ENCODE data around the gene HDAC4.

HDAC4 gene

DNA sequence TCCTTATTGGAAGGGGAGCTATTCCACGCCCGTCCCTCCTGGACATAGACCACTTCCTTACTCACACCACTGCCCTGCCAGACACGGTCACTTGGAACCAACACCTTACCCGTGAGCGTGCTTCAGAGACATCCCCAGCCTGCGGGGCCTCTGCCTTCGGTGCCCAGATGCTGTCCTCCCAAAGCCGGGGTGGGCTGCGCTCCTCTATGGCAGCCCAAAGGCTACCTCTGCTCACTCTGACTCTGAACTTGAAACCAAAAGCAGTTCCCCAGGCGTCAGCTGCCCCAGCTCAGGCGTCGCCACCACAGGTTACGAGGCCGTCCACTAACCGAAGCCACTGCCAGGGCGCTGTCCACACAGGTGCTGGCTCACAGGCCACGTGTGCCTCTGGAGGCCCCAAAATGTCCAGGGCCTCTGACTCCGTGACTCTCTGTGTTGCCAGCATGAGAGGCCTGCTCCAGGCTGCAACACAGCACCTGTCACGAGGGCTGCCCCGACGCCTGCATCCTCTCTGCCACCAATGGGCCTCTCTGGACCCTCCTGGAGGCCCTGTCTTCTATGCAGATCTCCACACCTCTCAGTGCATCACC, 23.8 kb downstream of the HDAC4 start:
- H3K27me3 ChIP-seq (ENCODE audit: control insufficient read depth, insufficient read depth, low read length) = no peaks in the 10 kb centered on the region
- H3K9me3 ChIP-seq (ENCODE audit: control insufficient read depth, insufficient read depth, low read length) = no peaks in the 10 kb centered on the region
- no peak overlapping the region for H3K4me3 ChIP-seq (ENCODE audit: low read depth, low read length)
- H3K4me1 ChIP-seq (ENCODE audit: control insufficient read depth, insufficient read depth, low read length) = peaks cover 17% of the 10 kb centered on the region
- peaks cover 9% of the 10 kb centered on the region for H3K36me3 ChIP-seq (ENCODE audit: control insufficient read depth, insufficient read depth, low read length)
- no peak overlapping the region for H3K9ac ChIP-seq (ENCODE audit: low read depth, low read length)

DNA sequence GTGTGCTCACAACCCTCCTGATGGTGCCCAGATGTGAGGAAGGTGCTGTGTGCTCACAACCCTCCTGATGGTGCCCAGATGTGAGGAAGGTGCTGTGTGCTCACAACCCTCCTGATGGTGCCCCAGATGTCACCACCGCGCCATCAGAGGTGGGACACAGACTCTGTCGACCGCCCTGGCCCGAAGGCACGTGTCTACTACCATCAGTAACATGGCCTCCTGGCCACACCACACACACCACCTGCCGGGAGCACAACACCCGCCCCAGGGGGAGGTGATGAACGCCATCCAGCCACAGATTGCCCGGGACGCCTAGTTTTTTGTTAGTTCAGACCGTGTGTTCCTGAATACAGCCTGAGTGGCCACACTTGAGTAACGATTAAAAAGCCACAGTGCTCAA, 24.5 kb downstream of the HDAC4 start:
- H3K4me1 ChIP-seq (ENCODE audit: control insufficient read depth, insufficient read depth, low read length) = peaks cover 11% of the 10 kb centered on the region
- no peaks in the 10 kb centered on the region for H3K9me3 ChIP-seq (ENCODE audit: control insufficient read depth, insufficient read depth, low read length)
- H3K36me3 ChIP-seq (ENCODE audit: control insufficient read depth, insufficient read depth, low read length) = peaks cover 9% of the 10 kb centered on the region
- no peak overlapping the region for H3K4me3 ChIP-seq (ENCODE audit: low read depth, low read length)
- H3K27me3 ChIP-seq (ENCODE audit: control insufficient read depth, insufficient read depth, low read length) = no peaks in the 10 kb centered on the region
- no peak overlapping the region for H3K9ac ChIP-seq (ENCODE audit: low read depth, low read length)

- Histone ChIP-seq H3K9ac (ENCODE audit: low read depth, low read length) (no peak overlapping the region), H3K4me3 (ENCODE audit: low read depth, low read length) (no peak overlapping the region), H3K27me3 (ENCODE audit: control insufficient read depth, insufficient read depth, low read length) (no peaks in the 10 kb centered on the region), H3K9me3 (ENCODE audit: control insufficient read depth, insufficient read depth, low read length) (no peaks in the 10 kb centered on the region), H3K4me1 (ENCODE audit: control insufficient read depth, insufficient read depth, low read length) (peaks cover 2% of the 10 kb centered on the region), H3K36me3 (ENCODE audit: control insufficient read depth, insufficient read depth, low read length) (peaks cover 13% of the 10 kb centered on the region)
Measured at GRCh38 chr2:239375278-239376061, 25.4 kb downstream of the HDAC4 start.

- no peak overlapping the region for H3K4me3 ChIP-seq (ENCODE audit: low read depth, low read length)
- no peaks in the 10 kb centered on the region for H3K4me1 ChIP-seq (ENCODE audit: control insufficient read depth, insufficient read depth, low read length)
- peaks cover 13% of the 10 kb centered on the region for H3K36me3 ChIP-seq (ENCODE audit: control insufficient read depth, insufficient read depth, low read length)
- H3K27me3 ChIP-seq (ENCODE audit: control insufficient read depth, insufficient read depth, low read length) = no peaks in the 10 kb centered on the region
- no peaks in the 10 kb centered on the region for H3K9me3 ChIP-seq (ENCODE audit: control insufficient read depth, insufficient read depth, low read length)
- no peak overlapping the region for H3K9ac ChIP-seq (ENCODE audit: low read depth, low read length)
Measured at GRCh38 chr2:239374896-239375277, 25.9 kb downstream of the HDAC4 start.

DNA sequence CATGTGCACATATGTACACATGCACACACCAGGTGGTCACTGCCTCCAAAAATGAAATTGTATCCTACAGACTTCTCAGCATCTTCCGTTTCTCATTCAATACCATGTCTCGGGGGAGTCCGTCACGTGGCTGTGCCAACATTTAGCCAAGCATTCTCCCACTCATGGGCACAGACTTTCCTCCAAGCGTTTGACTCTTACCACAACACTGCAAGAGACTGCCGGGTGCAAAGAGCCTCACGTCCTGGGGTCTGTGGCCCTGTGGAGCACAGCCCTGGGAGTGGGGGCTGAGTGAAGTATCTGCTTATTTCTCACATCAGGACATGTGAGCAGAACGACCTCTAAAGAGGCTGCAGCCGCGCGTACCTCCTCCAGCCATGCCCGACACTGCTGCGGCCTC, 28.0 kb downstream of the HDAC4 start:
- Histone ChIP-seq H3K27me3 (ENCODE audit: control insufficient read depth, insufficient read depth, low read length) (no peaks in the 10 kb centered on the region), H3K9ac (ENCODE audit: low read depth, low read length) (no peak overlapping the region), H3K4me3 (ENCODE audit: low read depth, low read length) (no peak overlapping the region), H3K36me3 (ENCODE audit: control insufficient read depth, insufficient read depth, low read length) (peaks cover 13% of the 10 kb centered on the region), H3K9me3 (ENCODE audit: control insufficient read depth, insufficient read depth, low read length) (no peaks in the 10 kb centered on the region), H3K4me1 (ENCODE audit: control insufficient read depth, insufficient read depth, low read length) (no peaks in the 10 kb centered on the region)

DNA sequence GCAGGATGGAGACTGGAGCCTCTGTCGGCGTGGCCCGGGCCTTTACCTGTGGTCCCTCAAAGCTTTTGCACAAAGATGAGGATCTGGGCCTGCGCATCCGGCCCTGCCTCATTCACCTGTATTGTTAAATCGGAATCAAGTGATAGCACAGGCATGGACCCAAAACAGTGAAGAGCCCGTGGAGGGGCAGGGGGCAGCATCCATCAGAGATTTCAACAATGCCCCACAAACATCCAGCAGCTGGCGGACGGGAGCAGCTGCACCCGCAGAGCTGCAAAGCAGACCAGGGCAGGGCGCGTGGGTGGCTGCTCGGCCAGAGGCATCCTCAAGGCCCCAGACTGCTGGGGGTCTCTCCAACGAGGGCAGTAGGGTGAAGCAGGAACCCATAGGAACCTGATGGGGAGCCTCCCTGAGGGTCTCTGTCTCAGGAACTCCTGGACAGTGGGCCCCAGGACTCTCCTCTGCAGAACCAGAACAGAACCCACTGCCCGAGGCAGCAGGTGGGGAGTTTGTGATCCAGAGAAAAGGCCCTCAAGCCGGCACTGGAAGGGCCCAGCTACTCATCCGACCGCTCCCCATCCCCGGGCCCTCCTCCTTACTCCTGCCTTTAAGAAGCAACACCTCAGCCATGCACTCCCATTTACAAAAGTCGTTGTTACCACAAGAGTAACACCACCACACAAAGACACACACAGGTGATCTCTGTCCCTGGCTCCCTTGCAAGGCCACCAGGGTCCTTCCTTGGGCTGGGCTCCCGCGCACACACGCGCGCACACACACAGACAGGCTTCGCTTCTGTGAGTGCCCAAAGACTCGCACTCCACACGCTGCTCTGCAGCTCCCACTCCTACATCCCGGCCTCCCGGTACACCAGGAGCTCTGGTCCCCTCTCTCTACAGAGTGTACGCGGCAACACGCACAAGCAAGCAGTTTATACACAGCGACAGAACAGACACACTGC, 28.8 kb downstream of the HDAC4 start:
- Histone ChIP-seq H3K4me3 (ENCODE audit: low read depth, low read length) (no peak overlapping the region), H3K9me3 (ENCODE audit: control insufficient read depth, insufficient read depth, low read length) (no peaks in the 10 kb centered on the region), H3K4me1 (ENCODE audit: control insufficient read depth, insufficient read depth, low read length) (no peaks in the 10 kb centered on the region), H3K36me3 (ENCODE audit: control insufficient read depth, insufficient read depth, low read length) (peaks cover 13% of the 10 kb centered on the region), H3K9ac (ENCODE audit: low read depth, low read length) (no peak overlapping the region), H3K27me3 (ENCODE audit: control insufficient read depth, insufficient read depth, low read length) (no peaks in the 10 kb centered on the region)

DNA sequence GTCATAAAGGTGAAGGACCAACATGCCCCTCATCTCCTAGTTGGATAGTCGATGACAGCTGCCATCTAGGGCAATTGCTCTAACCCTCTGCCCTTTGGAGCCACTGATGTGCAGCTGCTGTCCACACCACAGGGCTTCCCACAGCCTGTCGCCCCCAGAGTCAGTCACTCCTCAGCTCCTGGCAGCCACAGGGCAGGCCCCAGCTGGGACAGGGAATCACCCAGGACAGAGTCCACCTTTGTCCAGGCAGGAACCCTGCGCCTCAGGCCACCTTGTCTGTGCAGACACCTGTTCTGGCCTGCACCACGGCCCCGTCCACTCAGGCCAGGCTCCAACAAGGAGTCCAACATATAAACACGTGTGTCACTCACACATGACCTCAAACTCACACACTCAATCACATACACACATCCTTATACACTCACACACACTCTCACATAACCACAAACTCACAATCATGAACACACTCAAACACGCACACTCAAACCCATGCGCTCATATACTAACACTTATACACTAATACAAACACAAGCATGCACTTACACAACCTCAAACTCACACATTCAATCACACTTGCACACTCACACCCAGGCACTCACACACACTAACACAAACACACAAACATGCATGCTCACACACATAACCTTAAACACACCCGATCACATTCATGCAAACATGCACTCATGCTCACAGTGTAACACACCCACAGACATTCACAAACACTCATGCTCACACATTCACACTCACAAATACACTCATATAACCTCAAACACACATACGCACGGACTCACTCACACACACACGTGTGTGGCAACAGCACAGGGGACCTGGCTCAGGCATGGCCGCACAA, 29.7 kb downstream of the HDAC4 start:
- Histone ChIP-seq H3K4me1 (ENCODE audit: control insufficient read depth, insufficient read depth, low read length) (no peaks in the 10 kb centered on the region), H3K4me3 (ENCODE audit: low read depth, low read length) (no peak overlapping the region), H3K9me3 (ENCODE audit: control insufficient read depth, insufficient read depth, low read length) (no peaks in the 10 kb centered on the region), H3K27me3 (ENCODE audit: control insufficient read depth, insufficient read depth, low read length) (no peaks in the 10 kb centered on the region), H3K36me3 (ENCODE audit: control insufficient read depth, insufficient read depth, low read length) (peaks cover 9% of the 10 kb centered on the region), H3K9ac (ENCODE audit: low read depth, low read length) (no peak overlapping the region)

DNA sequence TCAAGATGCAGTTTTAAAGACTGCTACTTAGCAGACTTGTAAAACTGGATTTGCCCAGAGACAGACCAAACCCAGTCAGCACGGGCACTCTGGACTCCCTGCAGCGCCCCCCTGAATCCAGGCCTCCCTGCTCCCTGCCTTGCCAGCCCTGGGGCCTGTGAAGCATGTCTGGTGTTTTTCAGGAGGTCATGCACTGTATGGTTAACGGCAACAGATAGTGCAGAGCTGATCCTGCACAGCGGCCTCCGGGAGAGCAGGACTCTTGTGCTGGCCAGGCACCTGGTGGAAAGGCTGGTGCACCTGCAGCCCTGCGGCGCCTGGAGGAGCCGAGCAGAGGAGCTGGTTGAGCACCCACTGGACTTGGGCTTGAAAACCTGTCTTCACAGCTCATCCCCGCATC, 30.4 kb downstream of the HDAC4 start:
- Histone ChIP-seq H3K27me3 (ENCODE audit: control insufficient read depth, insufficient read depth, low read length) (no peaks in the 10 kb centered on the region), H3K4me3 (ENCODE audit: low read depth, low read length) (no peak overlapping the region), H3K9ac (ENCODE audit: low read depth, low read length) (no peak overlapping the region), H3K4me1 (ENCODE audit: control insufficient read depth, insufficient read depth, low read length) (no peaks in the 10 kb centered on the region), H3K9me3 (ENCODE audit: control insufficient read depth, insufficient read depth, low read length) (no peaks in the 10 kb centered on the region), H3K36me3 (ENCODE audit: control insufficient read depth, insufficient read depth, low read length) (peaks cover 8% of the 10 kb centered on the region)

DNA sequence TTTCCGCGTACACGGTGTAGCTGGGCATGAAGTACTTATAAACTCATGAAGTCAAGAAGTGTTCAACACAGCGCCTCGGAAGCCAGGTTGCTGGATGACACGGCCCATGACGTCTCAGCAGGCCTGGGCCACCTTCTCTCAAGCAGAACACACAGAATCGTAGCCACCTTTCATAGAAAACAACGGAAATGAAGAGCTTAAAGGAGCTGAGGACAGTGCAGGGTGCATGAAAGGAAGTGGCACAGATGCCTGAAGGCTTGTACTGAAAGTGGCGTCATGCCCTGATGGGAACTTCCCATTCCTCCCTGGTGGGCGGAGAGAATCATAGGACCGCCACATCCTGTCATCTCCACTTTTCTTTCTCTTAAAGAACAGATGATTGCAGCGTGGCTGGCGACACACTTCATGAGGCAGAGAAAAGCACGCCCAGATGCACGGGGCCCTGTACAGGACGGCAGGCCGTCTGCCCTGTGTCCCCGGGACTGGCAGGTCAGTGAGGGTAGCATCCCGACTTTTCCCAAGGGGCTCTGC, 31.1 kb downstream of the HDAC4 start:
- Histone ChIP-seq H3K36me3 (ENCODE audit: control insufficient read depth, insufficient read depth, low read length) (peaks cover 4% of the 10 kb centered on the region), H3K27me3 (ENCODE audit: control insufficient read depth, insufficient read depth, low read length) (no peaks in the 10 kb centered on the region), H3K9me3 (ENCODE audit: control insufficient read depth, insufficient read depth, low read length) (no peaks in the 10 kb centered on the region), H3K4me1 (ENCODE audit: control insufficient read depth, insufficient read depth, low read length) (no peaks in the 10 kb centered on the region), H3K4me3 (ENCODE audit: low read depth, low read length) (no peak overlapping the region), H3K9ac (ENCODE audit: low read depth, low read length) (no peak overlapping the region)

GRCh38 chr2:239368906-239369552, 31.8 kb downstream of the HDAC4 start:
- no peak overlapping the region for H3K9ac ChIP-seq (ENCODE audit: low read depth, low read length)
- no peaks in the 10 kb centered on the region for H3K9me3 ChIP-seq (ENCODE audit: control insufficient read depth, insufficient read depth, low read length)
- no peak overlapping the region for H3K4me3 ChIP-seq (ENCODE audit: low read depth, low read length)
- no peaks in the 10 kb centered on the region for H3K27me3 ChIP-seq (ENCODE audit: control insufficient read depth, insufficient read depth, low read length)
- no peaks in the 10 kb centered on the region for H3K4me1 ChIP-seq (ENCODE audit: control insufficient read depth, insufficient read depth, low read length)
- H3K36me3 ChIP-seq (ENCODE audit: control insufficient read depth, insufficient read depth, low read length) = peaks cover 4% of the 10 kb centered on the region

Data from iPS-15b (cell line).